MV-4-11 (cell line): Measurements from ENCODE around the gene PHLDA2.

Experiments used
- DNase-seq: peaks from one replicate; lab custom pipeline; 2025; lab: John Stamatoyannopoulos, UW

Gene PHLDA2

GRCh38 chr11:2881981-2882375, 47.2 kb downstream of the PHLDA2 start:
- no peak for DNase-seq

- DNase-seq: no peak
These were observed 47.9 kb downstream of the PHLDA2 start for GRCh38 chr11:2881076-2881980.

GRCh38 chr11:2880646-2881045, 48.6 kb downstream of the PHLDA2 start:
- no peak for DNase-seq

- no peak for DNase-seq
These were observed 50.4 kb downstream of the PHLDA2 start for GRCh38 chr11:2878782-2879181.
